HEK293T (cell line): Measurements from ENCODE around the gene PRKCA.
"Not testable (repeated sequence)": the region's sequence is repeated elsewhere in the genome, so short reads cannot be mapped to it uniquely, and the experiment has no call there.

Experiments used
- CTCF ChIA-PET: fragments of 350-600 bp; formaldehyde crosslinking; extraction: SDS; loops from one replicate; lab custom pipeline; 2021; ENCODE audit warnings: antibody characterized with exemption, inconsistent platforms; lab: Yijun Ruan, JAX
- POLR2A ChIA-PET: fragments of 350-600 bp; formaldehyde crosslinking; extraction: SDS; loops from one replicate; lab custom pipeline; 2020; ENCODE audit warnings: antibody characterized with exemption, inconsistent platforms; lab: Yijun Ruan, JAX
- DNase-seq: peaks from one replicate; pipeline ENCODE4 v3.0.0; 2012; ENCODE audit warnings: mixed read lengths; ENCODE audit errors: extremely low spot score
- ARNT ChIP-seq: fragments of 450-650 bp; IDR thresholded peaks from 2 replicates; pipeline ENCODE4 v1.6.1; 2017; ENCODE audit warnings: mild to moderate bottlenecking
- BHLHE40 ChIP-seq: fragments of 450-650 bp; IDR thresholded peaks from 2 replicates; pipeline ENCODE4 v1.6.1; 2016; ENCODE audit warnings: mild to moderate bottlenecking, moderate library complexity, borderline replicate concordance
- CTBP1 ChIP-seq: fragments of 450-650 bp; IDR thresholded peaks from 2 replicates; pipeline ENCODE4 v1.6.1; 2016; ENCODE audit warnings: borderline replicate concordance
- ELF4 ChIP-seq: fragments of 450-650 bp; IDR thresholded peaks from 2 replicates; pipeline ENCODE4 v1.6.1; 2017; ENCODE audit warnings: antibody characterized with exemption
- FOXA1 ChIP-seq: fragments of 450-650 bp; IDR thresholded peaks from 2 replicates; pipeline ENCODE4 v1.6.1; 2016; ENCODE audit warnings: mild to moderate bottlenecking
- FOXK2 ChIP-seq: fragments of 450-650 bp; IDR thresholded peaks from 2 replicates; pipeline ENCODE4 v1.6.1; 2016; ENCODE audit warnings: mild to moderate bottlenecking
- FOXM1 ChIP-seq: fragments of 450-650 bp; IDR thresholded peaks from 2 replicates; pipeline ENCODE4 v1.6.1; 2017; ENCODE audit warnings: mild to moderate bottlenecking, borderline replicate concordance
- HDGF ChIP-seq: fragments of 450-650 bp; IDR thresholded peaks from 2 replicates; pipeline ENCODE4 v1.6.1; 2017; ENCODE audit warnings: antibody characterized with exemption, borderline replicate concordance
- L3MBTL2 ChIP-seq: fragments of 450-650 bp; conservative IDR thresholded peaks from 2 replicates; pipeline ENCODE4 v1.6.1; 2016; ENCODE audit warnings: mild to moderate bottlenecking
- LEF1 ChIP-seq: fragments of 450-650 bp; IDR thresholded peaks from 2 replicates; pipeline ENCODE4 v1.6.1; 2017; ENCODE audit warnings: mild to moderate bottlenecking, borderline replicate concordance
- NFRKB ChIP-seq: fragments of 450-650 bp; IDR thresholded peaks from 2 replicates; pipeline ENCODE4 v1.6.1; 2016; ENCODE audit warnings: mild to moderate bottlenecking, moderate library complexity
- SP1 ChIP-seq: fragments of 450-650 bp; IDR thresholded peaks from 2 replicates; pipeline ENCODE4 v1.6.1; 2017
- SUZ12 ChIP-seq: fragments of 450-650 bp; IDR thresholded peaks from 2 replicates; pipeline ENCODE4 v1.6.1; 2016; ENCODE audit warnings: mild to moderate bottlenecking
- TARDBP ChIP-seq: fragments of 450-650 bp; IDR thresholded peaks from 2 replicates; pipeline ENCODE4 v1.6.1; 2016
- ZNF384 ChIP-seq: fragments of 450-650 bp; IDR thresholded peaks from 2 replicates; pipeline ENCODE4 v1.6.1; 2016
- TF ChIP-seq, protein P1 (sequence below): fragments of 450-650 bp; IDR thresholded peaks from 2 replicates; pipeline ENCODE4 v1.6.1; 2016

The PRKCA gene

DNA sequence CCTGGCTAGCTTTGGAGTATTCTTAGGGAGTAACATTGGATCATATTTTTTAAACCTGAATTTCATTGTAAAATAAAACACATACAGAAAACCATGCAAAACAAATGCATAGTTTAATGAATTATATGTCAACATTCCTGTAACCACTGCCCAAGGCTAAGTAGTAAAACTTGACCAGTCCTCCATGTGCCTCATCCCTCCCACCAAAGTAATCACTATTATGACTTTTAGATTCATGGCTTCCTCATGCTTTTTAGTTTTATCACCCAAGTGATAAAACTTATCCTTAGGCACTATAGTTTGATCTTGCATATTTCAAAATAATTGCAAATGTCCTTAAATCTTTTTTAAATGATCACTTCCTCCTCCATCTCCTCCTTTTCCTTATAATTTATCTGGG is 20.4 kb downstream of the PRKCA start:
- ChIA-PET POLR2A (no interaction called here), CTCF (no interaction called here)
- no peak for TF ChIP-seq BHLHE40
- TF ChIP-seq, protein P1, sequence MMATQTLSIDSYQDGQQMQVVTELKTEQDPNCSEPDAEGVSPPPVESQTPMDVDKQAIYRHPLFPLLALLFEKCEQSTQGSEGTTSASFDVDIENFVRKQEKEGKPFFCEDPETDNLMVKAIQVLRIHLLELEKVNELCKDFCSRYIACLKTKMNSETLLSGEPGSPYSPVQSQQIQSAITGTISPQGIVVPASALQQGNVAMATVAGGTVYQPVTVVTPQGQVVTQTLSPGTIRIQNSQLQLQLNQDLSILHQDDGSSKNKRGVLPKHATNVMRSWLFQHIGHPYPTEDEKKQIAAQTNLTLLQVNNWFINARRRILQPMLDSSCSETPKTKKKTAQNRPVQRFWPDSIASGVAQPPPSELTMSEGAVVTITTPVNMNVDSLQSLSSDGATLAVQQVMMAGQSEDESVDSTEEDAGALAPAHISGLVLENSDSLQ = no peak
- TF ChIP-seq L3MBTL2 = no peak
- TF ChIP-seq ELF4 = no peak
- no peak for TF ChIP-seq FOXK2
- no peak for TF ChIP-seq SUZ12
- no peak for TF ChIP-seq FOXM1
- TF ChIP-seq NFRKB = no peak
- TF ChIP-seq ZNF384 = no peak
- TF ChIP-seq LEF1 = no peak
- no peak for TF ChIP-seq FOXA1
- TF ChIP-seq SP1 = no peak
- no peak for TF ChIP-seq TARDBP
- no peak for TF ChIP-seq ARNT
- no peak for TF ChIP-seq CTBP1
- TF ChIP-seq HDGF = no peak
- no peak for DNase-seq

DNA sequence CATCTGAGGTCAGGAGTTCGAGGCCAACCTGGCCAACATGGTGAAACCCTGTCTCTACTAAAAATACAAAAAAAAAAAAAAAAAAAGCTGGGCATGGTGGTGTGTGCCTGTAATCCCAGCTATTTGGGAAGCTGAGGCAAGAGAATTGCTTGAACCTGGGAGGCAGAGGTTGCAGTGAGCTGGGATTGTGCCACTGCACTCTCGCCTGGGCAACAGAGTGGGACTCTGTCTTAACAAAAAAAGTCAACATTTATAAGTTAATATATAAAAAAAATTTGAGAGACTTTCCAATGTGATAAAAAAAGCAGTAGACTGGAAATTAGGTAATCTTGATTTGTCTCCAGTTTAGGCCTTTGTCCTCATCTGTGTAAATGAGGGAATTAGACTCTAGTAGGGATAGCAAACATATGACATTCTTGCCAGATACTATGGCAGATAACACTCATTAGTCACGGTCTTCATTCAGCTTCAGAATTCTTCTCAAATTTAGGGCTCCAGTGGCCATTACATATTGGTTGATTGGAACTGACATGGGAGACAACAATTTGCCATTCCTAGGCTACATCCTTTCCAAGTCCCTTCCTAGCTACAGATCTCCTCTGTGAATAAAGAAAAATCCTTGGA is 22.1 kb downstream of the PRKCA start:
- CTCF ChIA-PET = interaction anchor here (0.6 to 0.9 kb wide), 2 partner anchors 46 to 1268 kb away, joined by 3 read pairs; no protein-coding TSS in a partner anchor

DNA sequence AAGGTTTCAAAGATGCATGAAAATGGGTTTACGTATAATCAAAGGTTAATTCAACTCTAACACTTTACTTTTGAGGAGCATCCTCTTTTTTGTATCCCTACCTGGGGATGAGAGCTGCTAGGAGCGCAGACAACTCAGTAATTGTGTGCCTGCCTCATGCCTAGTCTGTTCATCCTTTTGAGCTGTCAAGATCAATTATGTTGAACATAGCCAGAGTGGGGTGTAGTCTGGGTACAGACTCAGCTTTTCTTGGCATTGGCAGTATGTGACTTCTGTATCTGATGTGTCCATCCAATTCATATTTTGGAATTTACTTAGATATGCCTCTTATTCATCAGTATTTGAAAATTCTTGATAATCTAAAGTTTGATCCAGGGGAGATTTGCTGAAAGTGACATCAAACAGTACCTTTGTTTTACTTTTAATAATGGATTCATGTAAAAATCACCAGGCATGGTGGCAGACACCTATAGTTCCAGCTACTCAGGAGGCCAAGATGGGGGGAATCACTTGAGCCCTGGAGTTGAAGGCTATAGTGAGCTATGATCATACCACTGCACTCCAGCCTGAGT is 24.1 kb downstream of the PRKCA start:
- DNase-seq = no peak
- ChIA-PET POLR2A (interaction anchor here (0.9 kb wide), 1 partner anchor 10 kb away, joined by 3 read pairs; no protein-coding TSS in a partner anchor), CTCF (interaction anchor here (1.1 kb wide), 1 partner anchor 17 kb away, joined by 4 read pairs; no protein-coding TSS in a partner anchor)
- TF ChIP-seq FOXK2 = no peak
- no peak for TF ChIP-seq BHLHE40
- no peak for TF ChIP-seq NFRKB
- TF ChIP-seq FOXM1 = no peak
- TF ChIP-seq LEF1 = no peak

More for the DNA sequence above, 22.1 kb downstream of the PRKCA start:
- POLR2A ChIA-PET, DNase-seq: not testable (repeated sequence)

DNA sequence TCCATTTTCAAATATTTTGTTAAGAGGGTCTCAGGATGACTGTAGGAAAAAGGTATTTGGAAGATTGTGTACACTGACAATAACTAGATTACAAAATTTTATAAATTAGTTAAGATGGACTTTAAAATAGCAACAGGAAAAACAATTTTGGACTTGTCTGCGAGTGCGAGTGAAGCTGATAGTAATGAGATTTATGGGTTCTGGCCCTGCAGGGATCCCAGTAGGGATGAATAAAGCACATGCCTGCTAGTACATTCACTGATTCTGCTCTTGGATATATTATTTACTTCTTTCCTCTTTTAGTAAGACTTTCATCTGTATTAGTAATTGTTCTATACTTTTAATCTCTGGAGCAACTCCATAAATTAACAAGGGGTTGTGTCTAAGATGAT is 28.2 kb downstream of the PRKCA start:
- TF ChIP-seq, protein P1 = peak; percentile 37
- TF ChIP-seq BHLHE40 = no peak
- POLR2A ChIA-PET = no interaction called here
- no peak for DNase-seq
- CTCF ChIA-PET = no interaction called here

DNA sequence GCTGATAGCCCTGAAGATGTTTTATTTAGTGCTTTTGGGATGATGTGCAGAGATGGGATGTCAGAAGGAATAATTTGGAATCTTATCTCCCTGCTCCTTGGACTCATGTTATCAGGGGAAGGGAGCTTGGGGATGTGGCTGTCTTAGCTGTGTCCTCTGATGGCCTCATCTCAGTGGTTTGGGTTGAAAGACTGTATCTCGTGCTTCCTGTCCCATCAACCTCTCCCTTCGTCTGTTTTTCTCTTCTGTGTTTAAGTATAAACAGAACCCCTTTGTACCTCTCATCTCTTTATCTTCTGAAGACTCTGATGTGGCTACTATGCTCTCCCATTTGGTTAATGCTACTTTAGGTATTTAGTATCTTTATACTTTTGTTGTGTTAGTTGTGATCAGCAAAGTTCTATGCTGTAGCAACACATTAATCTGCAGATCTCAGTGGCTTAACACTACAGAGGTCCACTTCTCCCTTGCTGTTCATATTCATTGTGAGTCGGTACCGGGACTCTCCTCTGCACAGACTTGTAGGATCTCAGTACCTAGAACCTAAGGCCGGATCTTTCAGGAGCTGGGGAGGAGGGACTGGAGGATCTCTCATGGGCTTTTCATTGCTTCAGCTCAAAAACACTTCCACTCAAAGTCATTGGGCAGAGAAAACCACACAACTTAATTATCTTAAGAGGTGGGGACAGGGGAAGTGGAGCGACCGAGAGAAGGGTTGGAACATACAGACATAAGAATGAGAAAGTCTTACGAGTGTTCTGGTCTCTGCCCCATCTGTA is 28.8 kb downstream of the PRKCA start:
- POLR2A ChIA-PET = no interaction called here
- TF ChIP-seq ELF4 = no peak
- TF ChIP-seq SP1 = no peak
- no peak for TF ChIP-seq L3MBTL2
- TF ChIP-seq NFRKB = no peak
- no peak for TF ChIP-seq SUZ12
- no peak for TF ChIP-seq BHLHE40
- TF ChIP-seq TARDBP = no peak
- TF ChIP-seq ZNF384 = no peak
- no peak for TF ChIP-seq CTBP1
- TF ChIP-seq FOXA1 = no peak
- TF ChIP-seq, protein P1 = no peak
- TF ChIP-seq ARNT = no peak
- TF ChIP-seq HDGF = no peak
- no peak for TF ChIP-seq LEF1
- no peak for DNase-seq
- CTCF ChIA-PET = no interaction called here

DNA sequence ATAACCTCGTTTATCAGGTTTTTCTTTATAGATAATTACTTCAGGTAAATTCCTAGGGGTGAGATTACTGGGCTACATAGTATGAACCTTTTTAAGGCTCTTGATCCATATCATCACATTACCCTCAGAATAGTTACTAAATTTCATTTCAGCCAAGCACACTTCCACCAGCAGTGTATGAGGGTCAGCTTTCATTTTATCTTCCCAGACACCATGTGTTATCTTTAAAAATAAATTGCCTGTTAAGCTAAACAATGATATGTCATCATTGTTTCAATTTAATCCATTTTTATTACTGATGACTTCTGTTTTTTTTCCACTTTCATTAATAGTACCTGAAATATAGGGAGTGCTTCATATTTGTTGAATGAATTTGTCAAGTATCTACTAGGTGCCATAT is 33.4 kb downstream of the PRKCA start:
- ChIA-PET CTCF (interaction anchor here (0.5 kb wide), 1 partner anchor 9 kb away, joined by 3 read pairs; no protein-coding TSS in a partner anchor), POLR2A (no interaction called here)
- TF ChIP-seq ARNT (no peak), TARDBP (no peak), ELF4 (no peak), HDGF (no peak), LEF1 (no peak), BHLHE40 (no peak), L3MBTL2 (no peak), NFRKB (no peak)
- DNase-seq = no peak
